GM19023 (cell line): ENCODE measurements around the gene HADHB.
A peak's percentile ranks its signal among the peaks of the same experiment; 100 is the strongest.
"Not testable (repeated sequence)": the region's sequence is repeated elsewhere in the genome, so short reads cannot be mapped to it uniquely, and the experiment has no call there.

Experiments
- ATAC-seq: cut with Tn5 transposase; IDR thresholded peaks from one replicate; pipeline ENCODE4 v1.9.1; 2021; ENCODE audit warnings: mild to moderate bottlenecking, moderate library complexity; ENCODE audit not compliant: unreplicated experiment

Gene HADHB

DNA sequence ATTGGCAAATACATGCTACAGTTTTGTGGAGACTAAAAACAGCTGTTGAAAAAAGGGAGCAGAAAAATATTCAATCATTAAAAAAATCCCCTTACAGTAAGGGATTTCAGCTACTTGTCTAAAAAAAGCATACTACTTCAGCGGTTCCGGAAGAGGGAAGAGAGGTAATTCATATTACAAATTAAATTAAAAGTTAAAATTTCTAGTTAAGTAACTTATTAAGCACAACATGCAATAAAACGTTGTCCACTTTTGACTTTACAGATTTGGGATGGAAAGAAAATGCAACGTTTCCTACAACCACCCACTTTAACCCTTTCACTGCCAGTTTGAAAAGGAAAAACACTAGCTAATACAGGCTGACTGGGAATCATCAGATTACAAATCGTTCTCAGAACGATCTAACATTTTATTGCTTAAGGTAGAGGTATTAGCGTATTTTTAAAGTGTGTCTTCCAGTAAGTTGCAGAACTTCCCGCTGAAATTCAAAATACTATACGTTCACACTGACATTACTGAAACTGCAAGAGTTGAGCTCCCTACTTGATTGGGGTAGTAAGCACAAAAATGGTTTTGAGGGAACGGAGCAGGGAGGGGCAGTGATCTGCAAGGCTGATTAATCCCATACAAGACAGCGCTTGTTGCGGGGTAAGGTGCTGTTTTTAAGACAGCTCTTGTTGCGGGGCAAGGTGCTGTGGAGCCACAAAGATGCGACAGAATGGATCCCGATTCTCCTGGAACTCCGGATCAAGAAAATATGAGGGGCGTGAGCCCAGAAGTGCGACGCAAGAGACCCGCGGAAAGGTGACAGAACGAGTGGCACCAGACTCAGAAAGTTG, 1.1 kb upstream of the HADHB start:
- ATAC-seq, result no peak

DNA sequence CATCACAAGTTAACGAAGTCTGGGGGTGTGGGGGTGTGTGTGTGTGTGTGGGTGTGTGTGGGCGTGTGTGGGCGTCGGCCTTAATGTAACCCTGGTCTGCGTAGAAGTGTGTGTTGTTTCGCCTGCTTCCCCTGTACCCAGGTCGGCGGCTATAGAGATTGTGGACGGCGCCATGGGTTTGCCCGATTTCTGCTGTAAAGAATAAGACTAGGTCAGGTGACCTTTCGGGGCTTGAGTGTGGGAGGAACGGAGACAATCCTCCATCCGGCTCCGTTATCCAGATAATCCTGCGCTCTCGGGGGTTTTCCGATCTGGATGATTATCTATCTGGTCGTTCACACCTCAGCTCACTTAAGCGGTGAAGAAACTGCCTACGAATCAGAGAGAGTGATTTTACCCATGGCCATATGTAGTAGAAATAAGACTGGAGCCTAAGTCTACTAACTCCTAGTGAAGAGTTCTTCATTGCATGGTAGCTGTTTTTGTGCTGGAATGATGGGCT, 543 bp downstream of the HADHB start:
- peak; percentile 24 for ATAC-seq

DNA sequence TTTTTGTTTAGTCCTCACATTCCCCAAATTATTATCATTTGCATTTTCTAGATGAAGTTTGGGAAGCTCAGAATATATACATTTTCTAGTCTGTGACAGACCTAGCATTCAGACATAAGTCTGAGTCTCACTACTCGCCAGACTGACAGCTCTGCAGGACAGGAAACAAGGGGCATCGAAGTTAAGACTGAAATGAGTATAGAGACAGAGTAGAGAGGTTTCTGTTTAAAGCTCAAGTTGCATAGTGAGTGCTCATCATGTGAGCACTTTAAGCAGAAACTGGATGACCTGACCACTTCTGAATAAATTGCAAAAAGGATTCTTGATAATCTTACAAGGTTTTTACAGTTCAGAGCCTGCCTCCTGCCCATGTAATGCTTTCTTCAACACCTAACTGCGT, 1.1 kb downstream of the HADHB start:
- ATAC-seq, result peak; percentile 39

DNA sequence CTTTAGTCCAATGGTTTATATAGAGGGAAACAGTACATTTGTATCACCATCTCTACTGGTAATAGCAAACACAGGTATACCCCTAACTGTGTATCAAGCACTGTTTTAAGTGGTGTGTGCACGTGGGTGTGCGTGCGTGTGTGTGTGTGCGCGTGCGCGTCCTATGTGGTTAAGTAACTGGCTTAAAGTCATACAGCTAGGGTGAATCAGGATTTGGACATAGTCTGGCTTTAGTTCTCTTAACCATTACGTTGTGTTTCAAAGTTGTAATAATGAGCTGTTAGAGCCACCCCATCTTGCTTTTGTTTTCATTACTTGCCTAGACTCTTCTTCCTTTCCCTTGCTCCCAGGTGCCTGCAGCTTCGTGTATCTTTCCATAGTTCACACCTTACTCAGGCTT, 2.1 kb downstream of the HADHB start:
- ATAC-seq, result no peak

DNA sequence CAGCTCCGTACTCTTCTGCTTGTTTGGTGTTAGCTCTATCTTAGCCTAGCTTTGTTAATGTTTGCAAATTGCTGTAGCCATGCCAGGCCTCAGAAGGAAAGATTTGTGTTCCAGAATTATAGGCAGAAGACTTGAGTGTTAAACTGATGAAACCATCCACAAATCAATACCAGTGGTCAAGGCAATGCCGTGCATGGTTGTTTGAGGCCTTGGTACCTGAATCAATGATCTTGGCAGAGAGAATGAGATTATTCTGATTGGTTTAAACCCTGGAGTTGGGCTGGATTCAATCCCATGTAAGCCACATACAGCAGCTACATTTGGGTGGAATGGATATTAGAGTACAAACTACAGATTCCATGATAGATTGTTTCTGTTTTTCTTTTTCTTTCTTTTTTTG, 4.9 kb downstream of the HADHB start:
- no peak for ATAC-seq

DNA sequence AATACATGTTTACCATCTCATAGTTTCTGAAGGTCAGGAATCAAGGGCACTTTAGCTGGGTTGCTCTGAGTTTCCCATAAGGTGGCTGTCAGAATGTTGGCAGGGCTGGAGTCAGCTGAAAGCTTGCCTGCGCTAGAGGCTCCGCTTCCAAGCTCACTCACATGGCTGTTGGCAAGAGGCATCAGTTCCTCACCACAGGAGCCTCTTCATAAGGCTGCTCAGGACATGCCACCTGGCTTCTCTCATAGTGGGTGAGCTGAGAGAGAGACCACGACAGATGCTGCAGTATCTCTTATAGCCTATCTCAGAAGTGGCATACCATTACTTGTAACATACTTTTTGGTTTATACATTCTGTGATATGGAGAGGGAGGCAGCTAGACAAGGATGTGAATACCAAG, 7.2 kb downstream of the HADHB start:
- ATAC-seq, result no peak

DNA sequence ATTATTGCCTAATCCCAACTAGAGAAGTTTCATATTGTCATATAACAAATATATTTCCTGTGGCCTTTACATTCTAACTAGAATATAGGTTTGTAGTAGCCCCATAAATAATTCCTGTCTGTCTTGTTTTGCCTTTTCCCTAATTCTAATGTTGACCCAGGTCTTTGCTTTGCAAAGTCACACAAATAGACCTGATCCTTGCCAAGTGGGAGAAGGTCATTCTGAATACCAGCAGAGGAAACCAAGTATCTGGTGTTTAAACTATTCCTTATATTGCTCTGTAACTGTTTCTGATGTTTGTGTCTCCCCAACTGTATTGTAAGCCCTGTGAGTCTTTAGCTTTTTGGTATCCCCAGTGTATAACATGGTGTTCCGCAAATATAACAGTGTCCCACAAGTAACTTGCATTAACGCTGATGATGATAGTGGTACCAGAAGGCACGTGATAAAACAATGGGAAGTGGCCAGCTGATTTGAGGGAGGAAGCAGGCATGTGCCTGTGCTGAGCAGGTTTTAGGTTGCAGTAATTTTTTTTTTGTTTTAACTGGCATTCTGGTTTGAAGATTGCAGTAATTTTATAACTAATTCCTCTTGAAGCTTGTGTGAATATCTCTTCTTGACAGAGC, 11.1 kb downstream of the HADHB start:
- ATAC-seq, result no peak

DNA sequence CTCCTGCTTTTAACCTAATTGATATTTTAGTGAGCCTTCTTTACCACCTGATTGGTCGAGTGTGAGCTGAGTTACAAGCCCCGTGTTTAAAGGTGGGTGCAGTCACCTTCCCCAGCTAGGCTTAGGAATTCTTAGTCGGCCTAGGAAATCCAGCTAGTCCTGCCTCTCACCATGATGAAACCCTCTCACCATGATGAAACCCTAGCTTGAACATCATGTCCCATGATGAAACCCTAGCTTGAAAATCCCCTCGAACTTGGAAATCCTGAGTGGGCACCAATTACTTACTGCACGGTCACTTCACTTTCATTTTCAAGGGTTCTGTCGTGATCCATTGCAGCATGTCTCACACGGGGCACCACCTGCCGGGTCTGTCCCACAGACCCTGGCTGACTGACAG, 14.1 kb downstream of the HADHB start:
- not testable (repeated sequence) for ATAC-seq

DNA sequence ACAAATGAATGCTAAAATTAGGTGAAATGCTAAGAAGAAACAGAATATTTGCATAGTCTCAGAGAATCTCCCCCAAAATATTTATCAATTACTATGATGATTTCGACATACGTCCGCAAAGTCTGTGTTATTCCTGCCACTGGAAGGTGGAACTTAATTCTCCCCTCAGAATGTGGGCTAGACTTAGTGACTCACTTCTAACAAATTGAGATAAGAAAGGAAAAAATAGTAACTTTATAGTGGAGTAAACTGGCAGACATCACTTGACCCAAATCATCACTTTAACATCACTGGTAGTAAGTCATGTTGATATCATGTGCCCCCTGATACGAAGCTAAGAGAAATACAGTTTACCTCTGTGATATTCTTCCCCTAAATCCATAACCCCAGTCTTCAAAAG, 23.5 kb downstream of the HADHB start:
- no peak for ATAC-seq

DNA sequence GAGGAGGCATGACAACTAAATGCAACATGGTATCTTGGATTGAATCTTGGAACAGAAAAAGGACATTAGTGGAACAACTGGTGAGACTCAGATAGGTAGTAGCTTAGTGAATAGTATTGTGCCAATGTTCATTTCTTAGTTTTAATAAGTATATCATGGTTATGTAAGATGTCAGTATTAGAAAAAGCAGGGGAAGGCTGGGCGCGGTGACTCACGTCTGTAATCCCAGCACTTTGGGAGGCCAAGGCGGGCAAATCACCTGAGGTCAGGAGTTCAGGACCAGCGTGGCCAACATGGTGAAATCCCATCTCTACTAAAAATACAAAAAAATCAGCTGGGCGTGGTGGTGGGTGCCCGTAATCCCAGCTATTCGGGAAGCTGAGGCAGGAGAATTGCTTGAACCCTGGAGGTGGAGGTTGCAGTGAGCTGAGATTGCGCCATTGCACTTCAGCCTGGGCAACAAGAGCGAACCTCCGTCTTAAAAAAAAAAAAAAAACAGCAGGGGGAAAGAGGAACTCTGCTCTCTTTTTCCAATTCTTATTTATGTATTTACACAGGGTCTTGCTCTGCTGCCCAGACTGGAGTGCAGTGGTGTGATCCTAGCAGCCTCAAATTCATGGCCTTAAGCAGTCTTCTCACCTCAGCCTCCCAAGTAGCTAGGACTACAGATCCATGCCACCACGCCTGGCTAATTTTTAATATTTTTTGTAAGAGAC, 24.1 kb downstream of the HADHB start:
- ATAC-seq, result not testable (repeated sequence)

DNA sequence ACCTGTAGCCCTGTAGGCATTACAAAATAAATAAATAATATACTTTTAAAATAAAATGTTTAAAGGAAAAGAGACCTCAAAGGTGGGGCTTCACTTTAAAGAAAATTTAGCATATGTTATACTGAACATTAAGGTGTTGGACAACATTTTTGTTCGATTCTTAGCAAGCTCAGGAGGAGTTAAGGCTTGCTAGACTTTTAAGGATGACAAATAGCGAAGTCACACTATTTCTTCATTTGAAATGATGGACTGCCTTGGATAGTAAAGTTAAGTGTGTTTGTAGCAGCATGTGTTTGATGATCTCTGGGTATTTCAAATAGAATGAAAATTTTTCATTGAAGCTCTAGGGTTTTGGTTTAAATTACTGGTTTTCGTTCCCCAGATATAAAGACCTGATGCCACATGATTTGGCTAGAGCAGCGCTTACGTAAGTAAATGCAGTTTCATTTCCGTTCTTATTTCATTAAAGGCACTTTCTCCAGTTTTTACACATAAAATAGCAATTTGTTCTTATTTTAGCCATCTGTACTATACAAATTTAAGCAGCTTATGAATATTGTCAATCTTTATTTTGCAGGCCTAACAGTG, 24.9 kb downstream of the HADHB start:
- ATAC-seq, result no peak

DNA sequence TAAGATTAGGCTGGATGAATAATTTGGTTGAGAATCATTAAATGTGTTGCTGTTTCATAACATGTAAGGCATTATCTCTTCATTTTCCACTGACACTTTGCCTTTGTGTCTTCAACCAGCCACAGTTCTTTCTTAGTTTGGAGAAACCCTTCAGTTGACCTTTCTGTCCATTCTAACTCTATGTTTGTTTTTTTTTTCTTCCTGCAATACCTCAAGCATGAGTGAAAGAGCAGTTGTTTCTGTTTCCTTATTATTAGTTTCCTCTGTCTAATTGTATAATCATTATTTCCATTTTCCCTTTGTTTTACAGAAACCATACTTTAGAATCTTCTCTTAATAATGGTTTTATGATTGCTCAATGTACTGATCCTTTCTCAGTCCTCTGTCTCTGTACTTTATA, 25.6 kb downstream of the HADHB start:
- ATAC-seq, result no peak

DNA sequence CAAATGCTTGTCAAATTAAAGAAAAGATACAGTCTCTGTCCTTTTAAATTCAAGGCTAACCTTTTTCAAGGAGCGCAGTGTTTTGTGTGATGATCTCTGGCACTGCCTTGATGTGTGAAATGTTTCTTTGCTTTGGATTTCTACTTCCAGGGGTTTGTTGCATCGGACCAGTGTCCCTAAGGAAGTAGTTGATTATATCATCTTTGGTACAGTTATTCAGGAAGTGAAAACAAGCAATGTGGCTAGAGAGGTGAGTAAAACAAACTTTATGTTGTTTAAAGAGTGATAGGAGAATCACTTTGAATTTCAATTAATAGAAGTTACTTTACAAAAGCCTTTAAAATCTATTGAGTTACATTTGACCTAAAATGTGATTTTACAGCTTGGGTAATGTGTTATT, 28.8 kb downstream of the HADHB start:
- no peak for ATAC-seq

DNA sequence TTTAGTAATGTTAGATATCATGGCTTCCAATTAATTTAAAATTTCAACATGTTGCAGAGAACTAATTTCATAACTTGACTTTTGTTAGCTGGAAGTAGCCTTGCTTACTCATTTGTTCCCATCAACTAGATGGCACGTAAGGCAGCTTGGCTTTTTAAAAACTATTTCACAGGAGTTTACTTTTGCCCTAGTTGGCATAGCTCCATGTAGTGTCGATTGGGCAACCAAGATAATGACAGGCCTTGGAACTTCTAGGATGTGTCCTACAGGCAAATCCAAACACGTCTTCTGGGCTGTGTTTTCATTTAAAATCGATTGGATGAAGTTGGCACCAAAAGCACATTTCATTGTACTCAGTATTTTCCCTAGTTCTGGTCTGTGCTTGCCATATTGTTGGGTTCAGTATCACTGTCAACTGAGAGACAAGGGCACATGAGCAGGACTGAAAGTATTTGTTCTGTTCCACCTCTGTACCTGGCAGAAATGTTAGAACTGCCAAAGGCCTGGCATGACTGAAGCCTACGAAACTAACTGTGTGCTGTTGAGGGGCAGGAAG, 29.4 kb downstream of the HADHB start:
- no peak for ATAC-seq

DNA sequence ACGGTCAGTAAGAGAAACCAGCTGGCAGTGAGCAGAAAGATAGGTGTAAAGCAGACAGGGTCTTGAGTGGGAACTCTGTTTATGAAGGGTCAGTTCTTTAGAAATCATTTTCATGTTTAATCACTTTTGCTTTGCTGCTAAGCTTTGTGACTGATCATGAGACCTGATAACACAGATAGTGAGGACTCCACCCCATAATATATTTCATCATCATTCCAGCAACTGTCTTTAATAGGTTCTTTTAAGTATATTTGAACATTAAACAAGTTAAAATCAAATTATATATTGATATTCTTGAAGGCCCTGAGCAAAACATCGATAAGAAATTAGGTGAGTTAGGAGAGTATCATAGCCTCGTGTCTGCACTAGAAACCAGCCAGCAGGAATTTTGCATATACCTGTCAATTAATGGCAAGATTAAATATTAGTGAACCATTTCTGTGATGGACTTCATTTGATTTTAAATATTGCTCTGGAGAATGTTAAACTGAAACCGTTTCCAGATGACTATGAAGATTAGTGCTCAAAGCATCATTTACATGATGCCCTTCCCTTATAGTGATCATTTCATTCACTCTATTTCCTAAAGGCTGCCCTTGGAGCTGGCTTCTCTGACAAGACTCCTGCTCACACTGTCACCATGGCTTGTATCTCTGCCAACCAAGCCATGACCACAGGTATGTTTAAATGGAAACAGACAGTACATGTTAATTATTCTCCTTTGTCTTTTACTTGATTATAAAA, 31.9 kb downstream of the HADHB start:
- ATAC-seq, result no peak

DNA sequence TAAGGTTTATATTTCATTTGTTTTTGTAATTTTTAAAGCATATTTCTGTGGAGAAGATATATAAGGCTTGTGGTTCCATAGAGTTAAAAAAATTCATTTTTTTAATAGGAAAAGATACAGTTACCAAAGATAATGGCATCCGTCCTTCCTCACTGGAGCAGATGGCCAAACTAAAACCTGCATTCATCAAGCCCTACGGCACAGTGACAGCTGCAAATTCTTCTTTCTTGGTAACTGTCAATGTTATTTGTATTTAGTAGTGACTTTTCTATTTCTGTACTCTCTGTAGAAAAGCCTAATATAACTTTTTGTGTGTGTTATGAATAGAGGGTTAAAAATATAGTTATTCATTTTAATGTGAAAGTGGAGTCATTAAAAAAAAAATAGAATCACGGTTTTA, 35.1 kb downstream of the HADHB start:
- no peak for ATAC-seq

DNA sequence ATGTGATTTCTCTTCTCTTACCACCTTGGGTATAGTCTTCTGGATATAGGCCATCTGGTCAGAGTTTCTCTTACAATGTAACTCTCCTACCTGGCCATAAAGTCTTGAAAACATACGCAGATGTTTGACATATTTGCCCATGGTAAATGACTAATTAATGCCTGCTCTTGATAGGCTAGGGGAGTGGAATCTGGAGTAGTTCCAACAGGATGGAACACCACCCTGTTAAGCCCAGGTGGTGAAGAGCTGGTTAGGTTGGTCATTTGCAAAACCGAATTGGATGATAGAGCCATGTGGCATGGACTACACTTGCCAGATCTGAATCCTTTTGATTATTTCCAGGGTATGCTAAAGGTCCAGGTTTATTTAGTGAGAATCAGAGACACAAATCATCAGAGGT, 36.5 kb downstream of the HADHB start:
- no peak for ATAC-seq

DNA sequence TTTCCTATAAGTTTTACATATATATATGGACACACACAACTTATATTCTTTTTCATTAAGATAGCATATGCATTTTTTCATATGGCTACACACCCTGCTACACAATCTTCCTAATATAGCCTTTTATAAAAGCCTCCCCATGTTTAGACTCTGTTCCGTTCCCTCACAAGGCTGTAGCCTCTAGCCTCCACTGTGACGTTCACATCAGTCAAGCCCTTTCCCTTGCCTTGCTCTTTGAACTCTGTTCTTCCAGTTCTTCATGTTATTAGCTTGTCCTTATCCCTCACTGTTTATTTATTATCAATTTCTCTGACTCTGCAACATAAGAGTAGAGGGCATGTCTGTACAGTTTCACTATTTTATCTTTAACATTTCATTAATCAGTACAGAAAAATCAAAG, 38.9 kb downstream of the HADHB start:
- ATAC-seq, result no peak

DNA sequence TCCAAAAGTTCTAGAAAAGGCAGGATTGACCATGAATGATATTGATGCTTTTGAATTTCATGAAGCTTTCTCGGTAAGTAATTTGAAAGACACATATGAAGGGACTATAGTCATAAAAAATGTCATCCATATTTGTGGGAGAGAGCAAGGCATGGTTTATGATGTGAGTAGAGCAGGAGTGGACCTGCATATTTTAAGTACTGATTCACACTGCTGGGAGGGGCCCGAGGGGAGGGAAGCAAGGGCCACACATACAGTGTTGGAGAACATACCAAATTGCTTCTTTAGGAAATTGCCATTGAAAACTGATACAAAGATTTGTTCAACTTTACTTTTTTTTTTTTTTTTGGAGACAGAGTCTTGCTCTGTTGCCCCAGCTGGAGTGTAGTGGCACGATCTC, 39.4 kb downstream of the HADHB start:
- ATAC-seq, result no peak

DNA sequence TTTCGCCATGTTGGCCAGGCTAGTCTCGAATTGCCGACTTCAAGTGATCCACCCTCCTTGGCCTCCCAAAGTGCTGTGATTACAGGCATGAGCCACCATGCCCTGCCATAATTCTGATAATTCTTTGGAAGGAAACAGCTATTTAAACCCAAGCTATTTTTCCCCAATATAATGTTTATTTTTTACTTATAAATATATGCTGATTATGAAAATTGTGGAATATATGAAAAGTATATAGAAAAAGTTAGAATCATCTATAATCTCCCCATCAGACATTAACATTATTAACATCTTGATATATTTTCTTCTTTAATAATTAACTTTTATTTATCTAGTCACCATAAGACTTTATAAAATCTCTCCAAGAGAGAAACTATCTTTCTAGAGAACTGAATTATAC, 41.2 kb downstream of the HADHB start:
- no peak for ATAC-seq
